Sigmoid colon (tissue), 7 donors: ENCODE measurements around the gene CCDC69. TPM values are rescaled to one million over a fixed set of nuclear protein-coding genes. Genes with fewer than 3 reads are reported as not detected.

ENCODE experiments used
- DNase-seq: peaks from one replicate; pipeline ENCODE4 v3.0.0-alpha.2; 2019
- H3K27ac ChIP-seq, 4 donors: fragments of 200-600 bp; sonication (generic); one replicate each; pipeline ENCODE4 v1.5.1; 2016 to 2019; ENCODE audit warnings: mild to moderate bottlenecking in 1 of 4
- H3K27me3 ChIP-seq, 3 donors: fragments of 200-600 bp; sonication (generic); one replicate each; pipeline ENCODE4 v1.5.1; 2019; ENCODE audit warnings: mild to moderate bottlenecking in 1 of 3
- H3K36me3 ChIP-seq, 4 donors: fragments of 200-600 bp; sonication (generic); one replicate each; pipeline ENCODE4 v1.5.1; 2016 to 2019
- H3K4me1 ChIP-seq, 4 donors: fragments of 200-600 bp; sonication (generic); one replicate each; pipeline ENCODE4 v1.5.1; 2017 to 2019
- H3K4me3 ChIP-seq, 4 donors: fragments of 200-600 bp; sonication (generic); one replicate each; pipeline ENCODE4 v1.5.1; 2017 to 2019; ENCODE audit warnings: mild to moderate bottlenecking in 2 of 4, moderate library complexity in 1 of 4
- H3K9me3 ChIP-seq, 4 donors: fragments of 200-600 bp in 3 of 4; sonication (generic) in 3 of 4; one replicate each; pipeline versions ENCODE4 v1.5.1 to v1.6.1; 2013 to 2019
- EP300 ChIP-seq, 4 donors: sonication (generic); formaldehyde crosslinking; IDR thresholded peaks; one replicate each; pipeline ENCODE4 v1.6.1; 2017; ENCODE audit warnings: antibody characterized with exemption in 4 of 4
- POLR2A ChIP-seq, 2 donors: fragments of 450-650 bp; IDR thresholded peaks; one replicate each; pipeline ENCODE4 v1.6.1; 2016; ENCODE audit warnings: antibody characterized with exemption in 2 of 2, mild to moderate bottlenecking in 2 of 2, moderate library complexity in 2 of 2
- POLR2AphosphoS5 ChIP-seq, 4 donors: sonication (generic); formaldehyde crosslinking; IDR thresholded peaks; one replicate each; pipeline ENCODE4 v1.6.1; 2017; ENCODE audit warnings: antibody characterized with exemption in 4 of 4
- WGBS, 2 donors: extraction: QIAGEN DNeasy Blood & Tissue Kit; methylation state at CpG; one replicate each; pipeline ENCODE4 v1.1.7; 2013; 5-methylcytosine and 5-hydroxymethylcytosine counted together
- intact Hi-C: fragments of 100-400 bp; cut with DNase I; formaldehyde crosslinking; loops from one replicate; pipeline ENCODE4 v1.15.1; 2023
- polyA plus RNA-seq, 3 donors: library from polyadenylated mRNA; stranded (reverse); fragments of 200-250 nt; gene quantifications; one replicate each; pipeline ENCODE4 v1.2.3, GENCODE V29; 2013
- total RNA-seq, 4 donors: library from RNA; depleted of rRNA; stranded (reverse); fragments of >200 nt; gene quantifications; one replicate each; pipeline ENCODE4 v1.1.0, GENCODE V29; 2016
- TF ChIP-seq, protein P1 (sequence below), 4 experiments: fragments of 450-650 bp in 3 of 4; fragments of 200-600 bp in 1 of 4; IDR thresholded peaks; one replicate each; pipeline ENCODE4 v1.5.1; 2016 to 2019; ENCODE audit warnings: antibody characterized with exemption in 4 of 4, mild to moderate bottlenecking in 3 of 4, moderate library complexity in 2 of 4
- donor health status: healthy with polysubstance abuse.
- donor health status: Bipolar disorder and iron deficiency.
- donor health status: healthy.

The CCDC69 gene
- total and polyA plus RNA-seq, 7 donors, result 6.0 to 342 (median 199) TPM

DNA sequence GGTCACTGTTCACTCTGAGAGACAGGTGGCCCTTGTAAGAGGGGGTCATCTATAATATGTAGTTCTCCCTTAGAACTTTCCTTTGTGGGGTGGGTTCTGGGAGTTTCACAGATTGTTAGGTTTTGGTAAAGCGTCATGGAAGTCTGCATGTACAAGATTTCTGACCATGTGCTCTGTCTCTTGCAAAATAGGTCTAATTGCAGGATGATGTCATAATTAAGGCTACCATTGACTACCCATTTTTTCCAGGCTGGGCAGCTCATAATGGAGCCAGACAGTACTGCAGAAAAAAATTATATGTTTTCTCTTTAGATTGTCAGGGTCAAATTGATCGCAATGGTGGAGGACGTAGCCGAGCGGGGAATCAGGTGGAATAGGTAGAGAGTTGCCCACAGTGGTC lies 25.4 kb upstream of the CCDC69 start:
- intact Hi-C loops, result no loop called here
- Histone ChIP-seq H3K4me1 (peaks cover 0 to 19% (median 10%) of the 10 kb centered on the region in 4 donors), H3K9me3 (no peaks in the 10 kb centered on the region), H3K27ac (no peak overlapping the region), H3K36me3 (no peaks in the 10 kb centered on the region), H3K4me3 (no peak overlapping the region), H3K27me3 (no peaks in the 10 kb centered on the region)
- WGBS, 2 donors, result 77 to 98% methylated on average over 5 of the region's 5 CpGs
- TF ChIP-seq POLR2AphosphoS5 (IDR thresholded peaks at IDR 0.05), result no peak
- no peak for DNase-seq

GRCh38 chr5:151248651-151249050 lies 24.8 kb upstream of the CCDC69 start:
- H3K27ac ChIP-seq, result no peak overlapping the region
- H3K27me3 ChIP-seq, result no peaks in the 10 kb centered on the region
- TF ChIP-seq, protein P1, sequence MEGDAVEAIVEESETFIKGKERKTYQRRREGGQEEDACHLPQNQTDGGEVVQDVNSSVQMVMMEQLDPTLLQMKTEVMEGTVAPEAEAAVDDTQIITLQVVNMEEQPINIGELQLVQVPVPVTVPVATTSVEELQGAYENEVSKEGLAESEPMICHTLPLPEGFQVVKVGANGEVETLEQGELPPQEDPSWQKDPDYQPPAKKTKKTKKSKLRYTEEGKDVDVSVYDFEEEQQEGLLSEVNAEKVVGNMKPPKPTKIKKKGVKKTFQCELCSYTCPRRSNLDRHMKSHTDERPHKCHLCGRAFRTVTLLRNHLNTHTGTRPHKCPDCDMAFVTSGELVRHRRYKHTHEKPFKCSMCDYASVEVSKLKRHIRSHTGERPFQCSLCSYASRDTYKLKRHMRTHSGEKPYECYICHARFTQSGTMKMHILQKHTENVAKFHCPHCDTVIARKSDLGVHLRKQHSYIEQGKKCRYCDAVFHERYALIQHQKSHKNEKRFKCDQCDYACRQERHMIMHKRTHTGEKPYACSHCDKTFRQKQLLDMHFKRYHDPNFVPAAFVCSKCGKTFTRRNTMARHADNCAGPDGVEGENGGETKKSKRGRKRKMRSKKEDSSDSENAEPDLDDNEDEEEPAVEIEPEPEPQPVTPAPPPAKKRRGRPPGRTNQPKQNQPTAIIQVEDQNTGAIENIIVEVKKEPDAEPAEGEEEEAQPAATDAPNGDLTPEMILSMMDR (IDR thresholded peaks at IDR 0.05), result no peak
- no peak for TF ChIP-seq POLR2AphosphoS5 (IDR thresholded peaks at IDR 0.05)
- no peak for TF ChIP-seq EP300 (IDR thresholded peaks at IDR 0.05)
- TF ChIP-seq POLR2A (IDR thresholded peaks at IDR 0.05), result no peak
- 42 to 78% methylated on average over 2 of the region's 2 CpGs for WGBS, 2 donors
- intact Hi-C loops, result no loop called here
- no peak overlapping the region for H3K4me3 ChIP-seq
- no peaks in the 10 kb centered on the region for H3K36me3 ChIP-seq
- DNase-seq, result no peak
- peaks cover 0 to 13% (median 3%) of the 10 kb centered on the region in 4 donors for H3K4me1 ChIP-seq
- H3K9me3 ChIP-seq, result no peaks in the 10 kb centered on the region

DNA sequence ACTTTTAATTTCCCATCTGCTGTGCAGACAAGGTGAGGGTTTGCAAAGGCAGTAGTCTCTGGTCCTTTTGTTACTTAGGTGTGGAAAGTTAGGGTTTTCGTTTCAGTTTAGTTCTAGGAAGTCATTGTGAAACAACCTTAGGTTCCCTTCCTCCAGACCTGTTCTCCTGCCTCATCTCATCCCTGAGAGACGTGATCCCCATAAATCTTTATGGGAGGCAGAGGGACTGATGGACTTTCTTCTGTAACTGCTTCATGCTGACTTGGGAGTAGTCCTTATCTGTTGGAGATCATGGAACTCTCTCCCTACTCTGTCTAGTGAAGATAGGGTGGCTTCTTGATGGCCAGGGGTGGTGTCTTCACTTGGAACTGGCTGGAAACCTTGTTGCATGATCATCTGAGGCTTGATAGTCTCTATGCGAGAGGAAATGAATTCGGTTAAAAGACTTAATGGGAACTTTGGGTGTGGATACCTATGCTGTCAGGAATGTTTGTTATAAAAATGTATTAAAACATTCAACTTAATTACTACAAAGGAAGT lies 21.9 kb upstream of the CCDC69 start:
- DNase-seq, result no peak
- Histone ChIP-seq H3K4me3 (no peak overlapping the region), H3K27me3 (no peaks in the 10 kb centered on the region), H3K4me1 (no peaks in the 10 kb centered on the region), H3K36me3 (no peaks in the 10 kb centered on the region), H3K27ac (no peak overlapping the region), H3K9me3 (no peaks in the 10 kb centered on the region)
- intact Hi-C loops, result no loop called here
- 72 to 76% methylated on average over 4 of the region's 4 CpGs for WGBS, 2 donors
- TF ChIP-seq POLR2AphosphoS5 (IDR thresholded peaks at IDR 0.05) (no peak), EP300 (IDR thresholded peaks at IDR 0.05) (no peak), POLR2A (IDR thresholded peaks at IDR 0.05) (no peak)
- TF ChIP-seq, protein P1 (IDR thresholded peaks at IDR 0.05), result no peak

DNA sequence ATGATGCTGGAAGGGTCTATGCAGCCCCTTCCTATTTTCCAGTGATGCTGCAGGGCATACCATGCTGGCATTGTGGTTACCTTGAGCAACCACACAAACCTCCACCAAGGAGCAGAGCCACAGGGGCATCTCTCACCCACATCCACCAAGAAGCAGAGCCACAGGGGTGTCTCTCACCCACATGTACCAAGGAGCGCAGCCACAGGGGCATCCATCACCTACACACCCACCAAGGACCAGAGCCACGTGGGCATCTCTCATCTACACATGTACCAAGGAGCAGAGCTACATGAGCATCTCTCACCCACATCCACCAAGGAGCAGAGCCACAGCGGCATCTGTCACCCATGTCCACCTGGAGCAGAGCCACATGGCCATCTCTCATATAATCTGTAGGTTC lies 20.3 kb upstream of the CCDC69 start:
- Histone ChIP-seq H3K4me1 (peaks cover 0 to 5% (median 2%) of the 10 kb centered on the region in 4 donors), H3K36me3 (no peaks in the 10 kb centered on the region), H3K27me3 (no peaks in the 10 kb centered on the region), H3K4me3 (no peak overlapping the region), H3K9me3 (no peaks in the 10 kb centered on the region), H3K27ac (no peak overlapping the region)
- intact Hi-C loops, result no loop called here
- WGBS, 2 donors, result 89 to 90% methylated on average over 3 of the region's 3 CpGs
- no peak for TF ChIP-seq EP300 (IDR thresholded peaks at IDR 0.05)
- TF ChIP-seq POLR2AphosphoS5 (IDR thresholded peaks at IDR 0.05), result no peak
- TF ChIP-seq, protein P1 (IDR thresholded peaks at IDR 0.05), result no peak
- no peak for TF ChIP-seq POLR2A (IDR thresholded peaks at IDR 0.05)
- DNase-seq, result no peak

- Histone ChIP-seq H3K27me3 (no peaks in the 10 kb centered on the region), H3K27ac (no peak overlapping the region), H3K9me3 (no peaks in the 10 kb centered on the region), H3K4me3 (no peak overlapping the region), H3K36me3 (no peaks in the 10 kb centered on the region), H3K4me1 (peaks cover 0 to 12% (median 9%) of the 10 kb centered on the region in 4 donors)
- DNase-seq, result no peak
- TF ChIP-seq POLR2AphosphoS5 (IDR thresholded peaks at IDR 0.05), result no peak
- no peak for TF ChIP-seq POLR2A (IDR thresholded peaks at IDR 0.05)
- TF ChIP-seq EP300 (IDR thresholded peaks at IDR 0.05), result no peak
- TF ChIP-seq, protein P1 (IDR thresholded peaks at IDR 0.05), result no peak
- intact Hi-C loops, result no loop called here
- WGBS, 2 donors, result 86 to 89% methylated on average over 4 of the region's 4 CpGs
These were observed 19.7 kb upstream of the CCDC69 start for GRCh38 chr5:151243564-151243963.
